Mesendoderm (in vitro differentiated cells): ENCODE results near the gene GPC1.

Source experiments
- DNase-seq: peaks from one replicate; pipeline ENCODE4 v3.0.0; 2013
- H2AK5ac ChIP-seq: 2 replicates; pipeline ENCODE4 v1.6.1; 2013; ENCODE audit warnings: low read length, inconsistent platforms
- H2BK120ac ChIP-seq: 2 replicates; pipeline ENCODE4 v1.6.1; 2013; ENCODE audit warnings: low read depth, mild to moderate bottlenecking, low read length, moderate library complexity, mixed read lengths
- H2BK15ac ChIP-seq: replicated peaks from 2 replicates; pipeline ENCODE4 v1.6.1; 2013; ENCODE audit warnings: low read depth, mild to moderate bottlenecking, moderate library complexity
- H2BK5ac ChIP-seq: 2 replicates; pipeline ENCODE4 v1.6.1; 2013; ENCODE audit warnings: low read length, inconsistent platforms
- H3K18ac ChIP-seq: 2 replicates; pipeline ENCODE4 v1.6.1; 2013; ENCODE audit warnings: mild to moderate bottlenecking, low read length, mixed read lengths
- H3K23ac ChIP-seq: one replicate; pipeline ENCODE4 v1.6.1; 2013; ENCODE audit warnings: low read length
- H3K27ac ChIP-seq: 2 replicates; pipeline ENCODE4 v1.5.1; 2013; ENCODE audit warnings: low read depth, mild to moderate bottlenecking, inconsistent platforms, low read length, moderate library complexity
- H3K27me3 ChIP-seq: 2 replicates; pipeline ENCODE4 v1.6.1; 2013; ENCODE audit warnings: low read length, control low read depth, mild to moderate bottlenecking, inconsistent platforms; ENCODE audit not compliant: insufficient read depth, poor library complexity
- H3K36me3 ChIP-seq: 2 replicates; pipeline ENCODE4 v1.6.1; 2013; ENCODE audit warnings: low read length, inconsistent platforms; ENCODE audit not compliant: control insufficient read depth, insufficient read depth
- H3K4ac ChIP-seq: one replicate; pipeline ENCODE4 v1.6.1; 2013; ENCODE audit warnings: low read depth, mild to moderate bottlenecking, low read length, moderate library complexity
- H3K4me1 ChIP-seq: 2 replicates; pipeline ENCODE4 v1.6.1; 2013; ENCODE audit warnings: low read depth, low read length, inconsistent platforms; ENCODE audit not compliant: control insufficient read depth
- H3K4me2 ChIP-seq: 2 replicates; pipeline ENCODE4 v1.6.1; 2013; ENCODE audit warnings: low read length
- H3K4me3 ChIP-seq: 2 replicates; pipeline ENCODE4 v1.5.1; 2013; ENCODE audit warnings: mild to moderate bottlenecking, low read length
- H3K56ac ChIP-seq: one replicate; pipeline ENCODE4 v1.6.1; 2013; ENCODE audit warnings: low read length
- H3K79me1 ChIP-seq: 2 replicates; pipeline ENCODE4 v1.6.1; 2013; ENCODE audit warnings: low read length, inconsistent platforms
- H3K79me2 ChIP-seq: 2 replicates; pipeline ENCODE4 v1.6.1; 2013; ENCODE audit warnings: mild to moderate bottlenecking, low read length; ENCODE audit not compliant: control insufficient read depth, insufficient read depth
- H3K9ac ChIP-seq: 2 replicates; pipeline ENCODE4 v1.6.1; 2013; ENCODE audit warnings: low read length, inconsistent platforms
- H4K5ac ChIP-seq: one replicate; pipeline ENCODE4 v1.6.1; 2013; ENCODE audit warnings: low read length
- H4K8ac ChIP-seq: one replicate; pipeline ENCODE4 v1.6.1; 2013; ENCODE audit warnings: low read depth, mild to moderate bottlenecking, control low read depth, low read length, moderate library complexity
- WGBS: extraction: QIAGEN DNeasy Blood & Tissue Kit; methylation state at CpG from one replicate; pipeline ENCODE4 v1.1.7; 2013; ENCODE audit warnings: low lambda C conversion rate, missing lambda C conversion rate; ENCODE audit not compliant: insufficient coverage; ENCODE audit errors: extremely low coverage; 5-methylcytosine and 5-hydroxymethylcytosine counted together

GPC1 gene

DNA sequence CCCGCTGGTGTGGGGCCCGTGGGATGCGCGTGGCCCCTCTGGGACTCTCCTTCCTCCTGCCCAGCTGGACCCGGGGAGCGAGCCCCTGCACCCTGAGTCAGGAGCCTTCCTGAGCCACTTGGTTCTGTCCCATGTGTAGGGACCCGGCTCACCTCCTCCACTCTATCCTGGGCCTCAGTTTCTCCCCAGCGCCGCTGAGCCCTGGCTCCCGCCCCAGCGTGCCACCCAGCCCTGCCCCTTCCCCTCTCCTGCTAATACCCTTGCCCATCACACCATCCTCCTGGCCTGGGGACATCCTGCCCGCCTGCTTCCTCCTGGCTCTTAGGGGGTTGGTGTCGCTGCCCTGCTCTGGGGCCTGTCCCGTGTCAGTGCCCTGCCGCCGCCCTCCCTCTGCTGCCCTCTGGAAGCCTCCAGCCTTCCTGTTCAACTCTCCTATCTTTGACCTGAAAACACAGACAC lies 24.8 kb downstream of the GPC1 start:
- no peak overlapping the region for H3K56ac ChIP-seq
- H2BK15ac ChIP-seq: no peak overlapping the region
- no peak overlapping the region for H3K9ac ChIP-seq
- no peak overlapping the region for H2BK5ac ChIP-seq
- no peak overlapping the region for H4K5ac ChIP-seq
- H3K79me1 ChIP-seq: no peaks in the 10 kb centered on the region
- no peak overlapping the region for H3K18ac ChIP-seq
- H3K4me1 ChIP-seq: peaks cover 8% of the 10 kb centered on the region
- H3K27ac ChIP-seq: no peak overlapping the region
- H3K4me3 ChIP-seq: no peak overlapping the region
- no peak overlapping the region for H3K4ac ChIP-seq
- no peaks in the 10 kb centered on the region for H3K27me3 ChIP-seq
- no peak for DNase-seq
- WGBS: no CpG with 5 or more reads among the region's 16 CpGs
- no peak overlapping the region for H2BK120ac ChIP-seq
- no peaks in the 10 kb centered on the region for H3K36me3 ChIP-seq
- H3K23ac ChIP-seq: no peak overlapping the region
- no peak overlapping the region for H4K8ac ChIP-seq
- no peaks in the 10 kb centered on the region for H3K79me2 ChIP-seq
- H2AK5ac ChIP-seq: no peak overlapping the region
- H3K4me2 ChIP-seq: no peak overlapping the region

DNA sequence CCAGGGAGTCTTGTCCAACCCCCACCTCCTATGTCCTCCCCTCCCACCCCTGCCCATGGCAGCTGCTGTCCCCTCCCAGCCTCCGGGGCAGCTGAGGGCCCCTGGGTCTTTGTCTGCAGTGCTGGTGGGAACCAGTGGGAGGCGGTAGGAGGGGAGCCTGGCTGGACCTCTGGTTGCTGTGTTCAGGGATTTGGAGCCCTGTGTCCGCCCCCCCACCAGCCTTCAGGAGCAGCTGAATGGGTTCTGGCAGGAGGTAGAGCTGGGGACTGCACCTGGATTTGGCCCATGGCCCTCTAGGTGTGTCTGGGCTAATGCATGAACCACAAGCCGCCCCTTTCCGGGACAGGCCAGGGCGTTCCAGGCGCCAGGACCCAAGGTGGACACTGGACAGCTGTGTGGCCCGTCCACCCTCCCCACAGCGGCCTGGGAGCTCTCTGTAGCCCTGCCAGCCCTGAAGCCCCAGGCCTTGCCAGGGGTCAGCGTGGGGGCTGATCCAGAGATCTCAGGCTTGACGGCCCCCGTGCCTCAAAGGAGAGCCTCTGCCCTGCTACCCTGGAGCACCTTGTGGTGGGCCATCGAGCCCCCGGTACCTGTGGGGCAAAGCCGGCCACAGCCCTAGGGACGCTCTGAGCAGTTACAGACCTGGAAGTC lies 25.4 kb downstream of the GPC1 start:
- DNase-seq: no peak

DNA sequence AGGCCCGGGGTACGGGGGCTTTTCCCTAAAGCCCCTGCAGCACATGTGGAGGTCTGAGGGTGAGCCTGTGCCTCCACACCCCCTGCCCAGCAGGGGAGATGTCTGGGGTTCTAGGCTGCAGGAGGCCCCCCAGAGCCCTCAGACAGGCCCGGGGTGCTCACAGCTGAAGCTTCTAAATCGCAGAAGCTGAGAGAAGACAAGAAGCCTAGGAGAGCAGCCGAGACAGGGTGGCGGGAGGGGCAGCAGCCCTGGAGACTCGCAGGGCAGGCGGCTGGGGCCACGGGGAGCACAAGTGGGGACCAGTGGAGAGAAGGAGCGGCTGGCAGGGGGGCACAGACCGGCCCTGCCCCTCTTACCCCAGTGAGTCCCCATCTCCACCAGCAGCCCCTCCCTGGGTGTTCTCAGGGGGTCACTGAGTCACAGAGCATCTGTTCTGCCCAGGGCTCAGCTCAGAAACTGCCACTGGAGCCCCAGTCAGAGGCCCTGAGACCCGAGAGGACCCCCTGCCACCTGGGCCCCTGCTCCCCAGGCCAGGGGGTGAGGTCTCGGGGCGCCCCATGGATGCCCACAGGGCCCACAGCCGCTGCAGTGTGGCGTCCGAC lies 26.1 kb downstream of the GPC1 start:
- Histone ChIP-seq H3K23ac (no peak overlapping the region), H3K9ac (no peak overlapping the region), H3K4me2 (no peak overlapping the region), H3K56ac (no peak overlapping the region), H2BK120ac (no peak overlapping the region), H3K27me3 (no peaks in the 10 kb centered on the region), H3K18ac (no peak overlapping the region), H3K79me2 (no peaks in the 10 kb centered on the region), H3K27ac (no peak overlapping the region), H3K79me1 (no peaks in the 10 kb centered on the region), H4K8ac (no peak overlapping the region), H3K36me3 (no peaks in the 10 kb centered on the region), H3K4ac (no peak overlapping the region), H3K4me3 (no peak overlapping the region), H3K4me1 (peaks cover 8% of the 10 kb centered on the region), H2AK5ac (no peak overlapping the region), H2BK5ac (no peak overlapping the region), H4K5ac (no peak overlapping the region), H2BK15ac (no peak overlapping the region)
- no peak for DNase-seq
- WGBS: no CpG with 5 or more reads among the region's 17 CpGs

More for the DNA sequence above, 25.4 kb downstream of the GPC1 start:
- H3K56ac ChIP-seq: no peak overlapping the region
- H3K18ac ChIP-seq: no peak overlapping the region
- H3K79me1 ChIP-seq: no peaks in the 10 kb centered on the region
- H3K9ac ChIP-seq: no peak overlapping the region
- no peak overlapping the region for H3K4me3 ChIP-seq
- H3K27me3 ChIP-seq: no peaks in the 10 kb centered on the region
- H3K4me2 ChIP-seq: no peak overlapping the region
- no CpG with 5 or more reads among the region's 16 CpGs for WGBS
- H2AK5ac ChIP-seq: no peak overlapping the region
- no peaks in the 10 kb centered on the region for H3K36me3 ChIP-seq
- H2BK120ac ChIP-seq: no peak overlapping the region
- H2BK15ac ChIP-seq: no peak overlapping the region
- peaks cover 8% of the 10 kb centered on the region for H3K4me1 ChIP-seq
- H4K5ac ChIP-seq: no peak overlapping the region
- no peak overlapping the region for H4K8ac ChIP-seq
- no peak overlapping the region for H3K4ac ChIP-seq
- no peak overlapping the region for H2BK5ac ChIP-seq
- H3K27ac ChIP-seq: no peak overlapping the region
- H3K23ac ChIP-seq: no peak overlapping the region
- no peaks in the 10 kb centered on the region for H3K79me2 ChIP-seq

DNA sequence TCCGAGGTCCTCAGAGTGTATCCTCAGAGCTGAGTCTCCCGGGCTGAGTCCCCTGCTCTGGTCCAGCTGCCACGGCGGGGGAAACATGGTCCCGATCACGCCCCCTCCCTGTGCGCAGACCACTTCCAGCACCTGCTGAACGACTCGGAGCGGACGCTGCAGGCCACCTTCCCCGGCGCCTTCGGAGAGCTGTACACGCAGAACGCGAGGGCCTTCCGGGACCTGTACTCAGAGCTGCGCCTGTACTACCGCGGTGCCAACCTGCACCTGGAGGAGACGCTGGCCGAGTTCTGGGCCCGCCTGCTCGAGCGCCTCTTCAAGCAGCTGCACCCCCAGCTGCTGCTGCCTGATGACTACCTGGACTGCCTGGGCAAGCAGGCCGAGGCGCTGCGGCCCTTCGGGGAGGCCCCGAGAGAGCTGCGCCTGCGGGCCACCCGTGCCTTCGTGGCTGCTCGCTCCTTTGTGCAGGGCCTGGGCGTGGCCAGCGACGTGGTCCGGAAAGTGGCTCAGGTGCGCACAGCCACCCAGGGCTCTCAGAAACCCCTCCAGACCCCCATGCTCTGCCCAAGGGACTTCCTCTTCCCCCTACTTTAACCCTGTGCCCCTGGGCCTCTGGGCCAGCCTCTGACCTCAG lies 26.7 kb downstream of the GPC1 start:
- Histone ChIP-seq H2AK5ac (no peak overlapping the region), H3K4me2 (no peak overlapping the region), H3K23ac (no peak overlapping the region), H2BK120ac (no peak overlapping the region), H3K79me2 (no peaks in the 10 kb centered on the region), H3K27ac (no peak overlapping the region), H2BK15ac (no peak overlapping the region), H4K5ac (no peak overlapping the region), H3K4ac (no peak overlapping the region), H3K36me3 (no peaks in the 10 kb centered on the region), H4K8ac (no peak overlapping the region), H2BK5ac (no peak overlapping the region), H3K27me3 (no peaks in the 10 kb centered on the region), H3K79me1 (no peaks in the 10 kb centered on the region), H3K4me1 (peaks cover 7% of the 10 kb centered on the region), H3K4me3 (no peak overlapping the region), H3K18ac (no peak overlapping the region), H3K9ac (no peak overlapping the region), H3K56ac (no peak overlapping the region)
- no CpG with 5 or more reads among the region's 41 CpGs for WGBS
- DNase-seq: no peak

DNA sequence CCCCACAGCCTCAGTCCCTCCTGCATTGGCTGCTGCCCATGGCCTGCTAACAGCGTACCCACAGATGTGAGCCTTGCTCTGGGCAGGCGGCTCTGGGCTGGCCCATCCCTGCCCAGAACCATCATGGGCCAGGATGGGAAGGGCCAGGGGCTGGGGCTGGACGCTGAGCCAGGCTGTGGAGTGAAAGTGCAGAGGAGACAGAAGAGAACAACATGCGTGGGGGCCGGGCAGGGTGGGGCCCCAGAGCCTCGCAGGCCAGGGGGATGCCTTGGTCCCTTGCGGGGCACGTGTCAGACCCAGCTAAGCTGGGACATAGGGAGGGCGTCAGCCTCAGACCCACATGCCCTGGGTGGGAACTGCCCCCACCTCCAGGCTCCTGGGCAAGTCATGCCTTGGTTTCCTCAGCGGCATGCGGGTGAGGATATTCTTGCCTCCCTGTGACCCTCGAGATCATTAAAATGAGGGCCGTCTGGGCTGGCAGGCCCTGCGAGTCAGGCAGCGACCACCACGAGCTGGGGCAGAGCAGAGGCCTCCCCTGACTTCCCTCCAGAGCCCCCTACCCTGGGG lies 27.3 kb downstream of the GPC1 start:
- H3K18ac ChIP-seq: no peak overlapping the region
- H4K5ac ChIP-seq: no peak overlapping the region

More for the DNA sequence above, 27.3 kb downstream of the GPC1 start:
- H3K79me1 ChIP-seq: no peaks in the 10 kb centered on the region
- H4K8ac ChIP-seq: no peak overlapping the region
- no peak overlapping the region for H2BK15ac ChIP-seq
- no peak for DNase-seq
- peaks cover 5% of the 10 kb centered on the region for H3K4me1 ChIP-seq
- no peak overlapping the region for H3K27ac ChIP-seq
- no peak overlapping the region for H3K4ac ChIP-seq
- WGBS: no CpG with 5 or more reads among the region's 16 CpGs
- H2AK5ac ChIP-seq: no peak overlapping the region
- no peak overlapping the region for H3K4me3 ChIP-seq
- H3K23ac ChIP-seq: no peak overlapping the region
- no peaks in the 10 kb centered on the region for H3K27me3 ChIP-seq
- H3K79me2 ChIP-seq: no peaks in the 10 kb centered on the region
- no peak overlapping the region for H2BK5ac ChIP-seq
- H2BK120ac ChIP-seq: no peak overlapping the region
- H3K56ac ChIP-seq: no peak overlapping the region
- no peak overlapping the region for H3K9ac ChIP-seq
- no peaks in the 10 kb centered on the region for H3K36me3 ChIP-seq
- H3K4me2 ChIP-seq: no peak overlapping the region
